Subcutaneous abdominal adipose tissue (tissue), 5 donors: Measurements from ENCODE around the gene PXYLP1.
"Not testable (repeated sequence)": the region's sequence is repeated elsewhere in the genome, so short reads cannot be mapped to it uniquely, and the experiment has no call there.

ENCODE experiments used
- H3K27ac ChIP-seq: one replicate; pipeline ENCODE4 v1.7.0; 2013; ENCODE audit warnings: low read depth, mild to moderate bottlenecking, inconsistent platforms, low read length, moderate library complexity
- H3K27me3 ChIP-seq, 5 donors: one replicate each; pipeline ENCODE4 v1.7.0; 2013; ENCODE audit warnings: low read length in 5 of 5, inconsistent platforms in 1 of 5; ENCODE audit not compliant: control insufficient read depth in 5 of 5, insufficient read depth in 4 of 5
- H3K36me3 ChIP-seq, 5 donors: one replicate each; pipeline ENCODE4 v1.7.0; 2013; ENCODE audit warnings: low read length in 5 of 5; ENCODE audit not compliant: control insufficient read depth in 5 of 5, insufficient read depth in 5 of 5
- H3K4me1 ChIP-seq, 5 donors: one replicate each; pipeline ENCODE4 v1.7.0; 2013; ENCODE audit warnings: low read length in 5 of 5, mild to moderate bottlenecking in 3 of 5, moderate library complexity in 1 of 5; ENCODE audit not compliant: control insufficient read depth in 5 of 5, insufficient read depth in 5 of 5
- H3K4me3 ChIP-seq, 5 donors: one replicate each; pipeline ENCODE4 v1.7.0; 2013; ENCODE audit warnings: low read length in 5 of 5, low read depth in 1 of 5
- H3K9ac ChIP-seq, 5 donors: one replicate each; pipeline ENCODE4 v1.7.0; 2013; ENCODE audit warnings: low read length in 5 of 5, mild to moderate bottlenecking in 4 of 5, moderate library complexity in 3 of 5
- H3K9me3 ChIP-seq, 5 donors: one replicate each; pipeline ENCODE4 v1.7.0; 2013; ENCODE audit warnings: low read length in 5 of 5; ENCODE audit not compliant: control insufficient read depth in 5 of 5
- donor health status: healthy.
- donor health status: healthy.
- donor health status: healthy.
- donor health status: healthy.
- donor health status: healthy.

Gene PXYLP1

DNA sequence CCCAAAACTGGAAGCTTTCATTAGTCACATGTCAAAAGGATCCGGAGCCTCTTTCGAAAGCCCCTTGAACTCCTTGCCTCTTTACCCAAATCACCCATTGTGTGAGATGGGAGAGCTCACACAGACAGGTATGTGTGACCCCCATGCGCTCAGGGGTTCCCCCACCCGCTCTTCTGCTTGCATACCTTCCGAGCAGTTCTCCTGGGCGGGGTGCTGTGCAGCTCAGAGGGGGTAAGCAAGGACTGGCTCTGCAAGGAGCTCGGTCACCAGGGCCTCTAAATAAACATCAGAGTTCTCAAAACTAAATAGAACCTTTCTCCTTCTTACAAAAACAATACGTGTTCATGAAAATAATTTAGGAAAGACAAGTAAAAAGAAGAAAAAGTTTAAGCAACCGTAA lies 55.7 kb downstream of the PXYLP1 start:
- Histone ChIP-seq H3K27me3 (no peaks in the 10 kb centered on the region), H3K4me1 (peaks cover 0 to 4% (median 3%) of the 10 kb centered on the region in 5 donors), H3K9ac (no peak overlapping the region), H3K9me3 (no peaks in the 10 kb centered on the region), H3K27ac (no peak overlapping the region), H3K4me3 (no peak overlapping the region), H3K36me3 (peaks cover 0 to 14% (median 0%) of the 10 kb centered on the region in 5 donors)

DNA sequence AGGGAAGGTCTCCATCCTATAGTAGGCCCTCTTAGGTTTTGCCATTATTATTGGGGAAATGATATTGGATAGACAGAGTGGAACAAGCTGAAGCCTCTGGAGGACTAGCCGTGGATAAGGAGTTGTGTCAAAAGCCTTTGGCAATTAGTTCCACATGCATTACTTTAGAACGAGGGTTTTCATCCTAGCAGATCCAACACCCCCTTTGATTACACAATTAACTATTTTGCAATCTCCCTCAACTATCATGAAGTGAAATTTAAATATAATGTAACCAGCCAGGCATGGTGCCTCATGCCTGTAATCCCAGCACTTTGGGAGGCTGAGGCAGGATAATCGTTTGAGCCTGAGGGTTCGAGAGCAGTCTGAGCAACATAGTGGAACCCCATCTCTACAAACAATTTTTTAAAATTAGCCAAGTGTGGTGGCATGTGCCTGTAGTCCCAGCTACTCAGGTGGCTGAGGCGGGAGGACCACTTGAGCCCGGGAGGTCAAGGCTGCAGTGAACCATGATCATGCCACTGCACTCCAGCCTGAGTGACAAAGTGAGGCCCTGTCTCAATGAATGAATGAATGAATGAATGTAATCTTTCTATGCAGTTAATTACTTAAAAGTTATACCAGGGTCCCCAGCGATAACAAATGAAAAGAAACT lies 56.8 kb downstream of the PXYLP1 start:
- Histone ChIP-seq H3K9ac (no peak overlapping the region), H3K4me1 (peaks cover 0 to 5% (median 4%) of the 10 kb centered on the region in 5 donors), H3K9me3 (no peaks in the 10 kb centered on the region), H3K4me3 (no peak overlapping the region), H3K27ac (no peak overlapping the region), H3K36me3 (peaks cover 0 to 19% (median 2%) of the 10 kb centered on the region in 5 donors), H3K27me3 (no peaks in the 10 kb centered on the region)

DNA sequence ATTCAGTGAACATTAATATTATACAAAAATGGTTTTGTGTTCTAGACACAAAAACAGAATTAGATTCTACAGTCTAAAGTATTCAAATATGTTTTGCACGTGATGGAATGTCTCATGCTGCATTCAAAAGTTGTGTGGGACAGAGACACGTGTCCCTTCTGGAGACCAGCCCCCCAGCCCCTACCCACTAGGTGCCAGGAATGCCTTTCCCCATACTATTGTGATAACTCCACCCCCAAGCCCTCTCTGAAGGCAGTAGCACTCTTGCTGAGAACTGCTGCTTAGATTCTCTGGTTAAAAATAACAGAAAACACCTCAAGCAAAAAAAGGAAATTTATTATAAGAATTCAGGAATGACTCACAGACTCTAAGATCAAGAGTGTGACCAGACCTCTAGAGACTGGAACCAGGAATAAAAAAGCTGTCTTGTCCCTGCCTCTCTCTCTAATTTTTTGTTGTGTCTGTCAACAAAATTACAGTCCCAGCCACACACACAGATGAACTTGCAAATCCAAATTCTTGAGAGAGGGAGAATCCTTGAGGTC lies 57.7 kb downstream of the PXYLP1 start:
- H3K4me1 ChIP-seq = peaks cover 0 to 12% (median 5%) of the 10 kb centered on the region in 5 donors
- no peaks in the 10 kb centered on the region for H3K9me3 ChIP-seq
- peaks cover 0 to 19% (median 2%) of the 10 kb centered on the region in 5 donors for H3K36me3 ChIP-seq
- no peak overlapping the region for H3K9ac ChIP-seq
- no peak overlapping the region for H3K27ac ChIP-seq
- no peak overlapping the region for H3K4me3 ChIP-seq
- no peaks in the 10 kb centered on the region for H3K27me3 ChIP-seq

DNA sequence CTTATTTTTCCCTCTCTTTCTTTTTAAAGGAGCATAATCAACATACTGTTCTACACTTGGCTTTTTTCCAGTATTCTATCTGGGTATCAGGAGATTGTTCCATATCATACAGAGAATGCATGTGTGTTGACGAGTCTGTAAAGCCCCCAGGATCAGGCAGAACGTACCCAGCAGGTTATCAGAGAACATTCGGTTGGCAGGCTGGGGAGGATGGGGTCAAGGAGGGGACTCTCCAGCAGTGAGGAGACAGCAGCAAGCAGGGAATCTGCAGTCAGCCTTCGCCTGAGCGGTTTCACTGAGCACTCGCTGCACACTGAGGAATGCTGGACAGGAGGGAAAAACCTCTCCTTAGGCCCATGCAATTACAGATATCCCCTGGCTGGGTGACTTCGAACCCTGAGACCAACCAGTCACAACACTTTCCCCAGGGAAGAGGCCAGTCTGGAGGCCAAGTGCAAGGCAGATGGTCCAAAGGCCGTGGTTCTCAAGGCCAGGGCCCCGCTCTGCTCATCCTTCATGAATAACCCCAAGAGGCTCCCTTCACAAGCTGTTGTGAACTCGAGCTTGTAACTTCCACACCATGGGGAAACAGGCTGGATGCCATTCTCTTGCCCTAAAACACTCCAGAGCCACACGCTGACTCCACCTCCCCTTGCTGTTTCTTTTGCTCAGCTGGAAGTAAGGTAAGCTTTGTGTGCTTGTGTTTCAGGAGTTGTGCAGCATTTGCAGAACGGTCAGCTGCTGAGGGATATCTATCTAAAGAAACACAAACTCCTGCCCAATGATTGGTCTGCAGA lies 60.1 kb downstream of the PXYLP1 start:
- peaks cover 0 to 18% (median 2%) of the 10 kb centered on the region in 5 donors for H3K36me3 ChIP-seq
- no peak overlapping the region for H3K9ac ChIP-seq
- H3K9me3 ChIP-seq = no peaks in the 10 kb centered on the region
- peaks cover 0 to 16% (median 10%) of the 10 kb centered on the region in 5 donors for H3K4me1 ChIP-seq
- no peak overlapping the region for H3K4me3 ChIP-seq
- no peak overlapping the region for H3K27ac ChIP-seq
- H3K27me3 ChIP-seq = no peaks in the 10 kb centered on the region

DNA sequence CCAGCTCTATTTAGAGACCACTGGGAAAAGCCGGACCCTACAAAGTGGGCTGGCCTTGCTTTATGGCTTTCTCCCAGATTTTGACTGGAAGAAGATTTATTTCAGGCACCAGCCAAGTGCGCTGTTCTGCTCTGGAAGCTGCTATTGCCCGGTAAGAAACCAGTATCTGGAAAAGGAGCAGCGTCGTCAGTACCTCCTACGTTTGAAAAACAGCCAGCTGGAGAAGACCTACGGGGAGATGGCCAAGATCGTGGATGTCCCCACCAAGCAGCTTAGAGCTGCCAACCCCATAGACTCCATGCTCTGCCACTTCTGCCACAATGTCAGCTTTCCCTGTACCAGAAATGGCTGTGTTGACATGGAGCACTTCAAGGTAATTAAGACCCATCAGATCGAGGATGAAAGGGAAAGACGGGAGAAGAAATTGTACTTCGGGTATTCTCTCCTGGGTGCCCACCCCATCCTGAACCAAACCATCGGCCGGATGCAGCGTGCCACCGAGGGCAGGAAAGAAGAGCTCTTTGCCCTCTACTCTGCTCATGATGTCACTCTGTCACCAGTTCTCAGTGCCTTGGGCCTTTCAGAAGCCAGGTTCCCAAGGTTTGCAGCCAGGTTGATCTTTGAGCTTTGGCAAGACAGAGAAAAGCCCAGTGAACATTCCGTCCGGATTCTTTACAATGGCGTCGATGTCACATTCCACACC lies 60.9 kb downstream of the PXYLP1 start:
- H3K9me3 ChIP-seq = no peaks in the 10 kb centered on the region
- no peaks in the 10 kb centered on the region for H3K27me3 ChIP-seq
- no peak overlapping the region for H3K9ac ChIP-seq
- no peak overlapping the region for H3K27ac ChIP-seq
- H3K4me3 ChIP-seq = no peak overlapping the region
- H3K4me1 ChIP-seq = peaks cover 0 to 16% (median 10%) of the 10 kb centered on the region in 5 donors
- peaks cover 0 to 13% (median 2%) of the 10 kb centered on the region in 5 donors for H3K36me3 ChIP-seq

DNA sequence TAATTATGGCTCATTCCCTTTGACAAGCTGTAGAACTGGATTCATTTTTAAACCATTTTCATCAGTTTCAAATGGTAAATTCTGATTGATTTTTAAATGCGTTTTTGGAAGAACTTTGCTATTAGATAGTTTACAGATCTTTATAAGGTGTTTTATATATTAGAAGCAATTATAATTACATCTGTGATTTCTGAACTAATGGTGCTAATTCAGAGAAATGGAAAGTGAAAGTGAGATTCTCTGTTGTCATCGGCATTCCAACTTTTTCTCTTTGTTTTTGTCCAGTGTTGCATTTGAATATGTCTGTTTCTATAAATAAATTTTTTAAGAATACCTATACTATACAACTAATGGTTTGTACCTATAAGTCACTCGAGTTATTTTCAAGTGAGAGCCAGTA lies 62.7 kb downstream of the PXYLP1 start:
- peaks cover 0 to 16% (median 10%) of the 10 kb centered on the region in 5 donors for H3K4me1 ChIP-seq
- peaks cover 0 to 9% (median 2%) of the 10 kb centered on the region in 5 donors for H3K36me3 ChIP-seq
- H3K9ac ChIP-seq = peak overlapping the region in 4 of 5 donors; percentile 35 to 76 (median 66)
- H3K27ac ChIP-seq = peak overlapping the region; percentile 19
- peak overlapping the region; percentile 40 to 53 (median 52) for H3K4me3 ChIP-seq
- no peaks in the 10 kb centered on the region for H3K9me3 ChIP-seq
- H3K27me3 ChIP-seq = no peaks in the 10 kb centered on the region

DNA sequence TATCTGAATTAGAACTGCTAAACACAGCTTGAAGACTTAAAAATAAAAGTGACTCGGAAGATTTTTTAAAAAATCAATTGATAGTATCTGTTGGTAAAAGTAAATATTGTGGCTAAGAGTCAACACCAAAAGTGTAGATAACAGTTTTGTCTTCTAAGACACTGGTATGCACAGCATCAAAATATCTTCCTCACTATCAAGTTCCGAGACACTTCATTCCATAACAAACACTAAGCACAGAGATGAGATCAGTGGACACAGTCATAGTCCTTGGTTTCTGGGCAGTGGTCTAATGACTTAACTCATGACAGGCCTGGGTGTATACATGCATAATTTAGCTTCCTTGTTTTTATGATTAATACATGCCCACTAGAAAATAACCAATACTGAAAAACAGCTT lies 63.2 kb downstream of the PXYLP1 start:
- H3K27ac ChIP-seq = peak overlapping the region; percentile 19
- H3K4me3 ChIP-seq = peak overlapping the region; percentile 40 to 53 (median 52)
- H3K9ac ChIP-seq = peak overlapping the region in 4 of 5 donors; percentile 35 to 76 (median 66)
- no peaks in the 10 kb centered on the region for H3K9me3 ChIP-seq
- H3K27me3 ChIP-seq = no peaks in the 10 kb centered on the region
- H3K4me1 ChIP-seq = peaks cover 0 to 16% (median 10%) of the 10 kb centered on the region in 5 donors
- H3K36me3 ChIP-seq = peaks cover 0 to 9% (median 2%) of the 10 kb centered on the region in 5 donors

DNA sequence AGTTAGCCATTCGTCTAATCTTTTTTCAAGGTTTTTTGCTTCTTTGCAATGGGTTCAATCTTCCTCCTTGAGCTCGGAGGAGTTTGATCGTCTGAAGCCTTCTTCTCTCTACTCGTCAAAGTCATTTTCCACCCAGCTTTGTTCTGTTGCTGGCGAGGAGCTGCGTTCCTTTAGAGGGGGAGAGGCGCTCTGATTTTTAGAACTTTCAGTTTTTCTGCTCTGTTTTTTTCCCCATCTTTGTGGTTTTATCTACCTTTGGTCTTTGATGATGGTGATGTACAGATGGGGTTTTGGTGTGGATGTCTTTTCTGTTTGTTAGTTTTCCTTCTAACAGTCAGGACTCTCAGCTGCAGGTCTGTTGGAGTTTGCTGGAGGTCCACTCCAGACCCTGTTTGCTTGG lies 68.8 kb downstream of the PXYLP1 start:
- not testable (repeated sequence) for H3K27me3 ChIP-seq, H3K27ac ChIP-seq, H3K9me3 ChIP-seq, H3K36me3 ChIP-seq, H3K9ac ChIP-seq, H3K4me3 ChIP-seq, H3K4me1 ChIP-seq

DNA sequence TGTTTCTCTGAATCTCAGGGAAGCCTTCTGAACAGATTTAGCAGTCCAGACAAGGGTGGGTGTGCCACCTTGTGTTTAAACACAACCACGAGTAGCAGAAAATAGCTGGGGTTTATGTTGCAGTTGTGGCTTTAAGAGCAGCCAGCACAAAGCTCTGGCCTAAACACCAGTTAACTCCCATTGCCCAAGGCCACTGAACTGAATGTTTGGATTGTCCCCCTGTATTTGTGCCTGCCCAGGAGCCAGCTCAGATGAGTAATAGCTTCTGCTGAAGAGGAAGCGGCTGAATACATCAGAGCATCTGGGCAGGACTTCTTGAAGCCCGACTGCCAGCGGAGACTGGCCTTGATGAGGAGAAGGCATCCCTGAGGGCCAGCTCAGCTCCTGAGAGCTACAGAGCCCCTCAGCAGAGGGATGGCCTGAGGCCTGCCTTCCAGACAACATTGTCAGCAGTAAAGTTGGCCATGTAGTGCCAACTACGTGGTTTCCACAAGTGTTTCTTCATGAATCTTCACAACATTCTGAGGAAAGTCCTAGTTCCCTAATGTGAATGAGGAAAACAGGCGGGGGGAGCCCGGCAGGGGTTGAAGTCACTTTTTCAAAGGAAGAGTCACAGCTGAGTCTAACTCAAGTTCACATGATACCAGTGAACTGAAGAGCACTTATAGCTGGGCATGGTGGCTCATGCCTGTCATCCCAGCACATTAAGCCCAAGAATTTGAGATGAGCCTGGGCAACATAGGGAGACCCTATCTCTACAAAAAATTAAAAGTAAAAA lies 70.9 kb downstream of the PXYLP1 start:
- H3K4me3 ChIP-seq = no peak overlapping the region
- H3K36me3 ChIP-seq = no peaks in the 10 kb centered on the region
- no peak overlapping the region for H3K27ac ChIP-seq
- no peak overlapping the region for H3K9ac ChIP-seq
- H3K9me3 ChIP-seq = no peaks in the 10 kb centered on the region
- peaks cover 0 to 6% (median 0%) of the 10 kb centered on the region in 5 donors for H3K4me1 ChIP-seq
- no peaks in the 10 kb centered on the region for H3K27me3 ChIP-seq
